RWPE2 (cell line): ENCODE measurements around the gene SLC35A5.

Source experiments
- ATAC-seq: fragments of 200-7000 bp; cut with Tn5 transposase; 3 replicates; pipeline ENCODE4 v1.9.1; 2021; ENCODE audit warnings: low read depth
- DNase-seq: peaks from one replicate; pipeline ENCODE4 v3.0.0-alpha.2; 2020; ENCODE audit warnings: low spot score
- H3K27ac ChIP-seq: fragments of 450-650 bp; 2 replicates; pipeline ENCODE4 v1.5.1; 2017; ENCODE audit warnings: mild to moderate bottlenecking; ENCODE audit not compliant: poor library complexity, severe bottlenecking
- H3K27me3 ChIP-seq: fragments of 250-450 bp; sonication (Bioruptor Pico); 2 replicates; pipeline ENCODE4 v1.5.1; 2021; ENCODE audit warnings: mild to moderate bottlenecking, moderate library complexity; ENCODE audit not compliant: insufficient read depth, poor library complexity, severe bottlenecking
- H3K36me3 ChIP-seq: fragments of 250-450 bp; sonication (Bioruptor Pico); 2 replicates; pipeline ENCODE4 v1.5.1; 2020; ENCODE audit warnings: low read depth, mild to moderate bottlenecking, moderate library complexity
- H3K4me1 ChIP-seq: fragments of 250-450 bp; sonication (Bioruptor Pico); 2 replicates; pipeline ENCODE4 v1.5.1; 2021; ENCODE audit warnings: mild to moderate bottlenecking, moderate library complexity; ENCODE audit not compliant: insufficient read depth, poor library complexity, severe bottlenecking
- H3K4me3 ChIP-seq: fragments of 250-450 bp; sonication (Bioruptor Pico); 2 replicates; pipeline ENCODE4 v1.5.1; 2021; ENCODE audit warnings: mild to moderate bottlenecking, moderate library complexity; ENCODE audit not compliant: severe bottlenecking
- H3K9me3 ChIP-seq: fragments of 250-450 bp; sonication (Bioruptor Pico); 2 replicates; pipeline ENCODE4 v1.5.1; 2021; ENCODE audit warnings: mild to moderate bottlenecking, moderate library complexity; ENCODE audit not compliant: severe bottlenecking
- CTCF ChIP-seq: fragments of 450-650 bp; IDR thresholded peaks from one replicate; pipeline ENCODE4 v1.5.1; 2017; ENCODE audit warnings: mild to moderate bottlenecking, moderate library complexity; ENCODE audit not compliant: poor library complexity, severe bottlenecking

SLC35A5 gene

GRCh38 chr3:112604536-112604935, 42.7 kb downstream of the SLC35A5 start:
- H3K36me3 ChIP-seq = no peaks in the 10 kb centered on the region
- no peak overlapping the region for H3K4me3 ChIP-seq
- no peaks in the 10 kb centered on the region for H3K9me3 ChIP-seq
- TF ChIP-seq CTCF = no peak
- H3K4me1 ChIP-seq = peaks cover 7% of the 10 kb centered on the region
- DNase-seq (no peak), ATAC-seq (no peak; the same call in 1 of the 3 replicates)
- no peaks in the 10 kb centered on the region for H3K27me3 ChIP-seq
- H3K27ac ChIP-seq = no peak overlapping the region

DNA sequence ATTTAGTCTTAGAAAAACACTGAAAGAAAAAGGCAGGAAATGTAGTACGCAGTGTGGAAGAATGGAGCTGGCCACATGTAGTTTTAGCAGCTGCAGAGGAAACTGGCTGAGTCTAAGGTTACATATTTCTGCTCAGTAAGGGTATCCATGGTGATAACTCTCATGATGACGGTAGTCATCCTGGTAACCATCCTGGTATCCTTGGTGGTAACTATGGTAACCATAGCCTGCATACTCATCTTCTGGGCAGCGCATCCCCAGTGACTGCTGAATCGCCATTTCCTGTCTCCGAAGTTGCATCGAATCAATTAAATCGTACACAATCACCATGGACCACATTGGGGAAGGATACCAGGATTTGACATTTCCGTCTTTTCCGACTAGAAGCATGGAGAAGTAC, 43.4 kb downstream of the SLC35A5 start:
- H3K27ac ChIP-seq = no peak overlapping the region
- no peak for DNase-seq
- H3K27me3 ChIP-seq = no peaks in the 10 kb centered on the region
- peaks cover 7% of the 10 kb centered on the region for H3K4me1 ChIP-seq
- TF ChIP-seq CTCF = no peak
- no peak overlapping the region for H3K4me3 ChIP-seq
- no peaks in the 10 kb centered on the region for H3K36me3 ChIP-seq
- no peak for ATAC-seq
- H3K9me3 ChIP-seq = no peaks in the 10 kb centered on the region

DNA sequence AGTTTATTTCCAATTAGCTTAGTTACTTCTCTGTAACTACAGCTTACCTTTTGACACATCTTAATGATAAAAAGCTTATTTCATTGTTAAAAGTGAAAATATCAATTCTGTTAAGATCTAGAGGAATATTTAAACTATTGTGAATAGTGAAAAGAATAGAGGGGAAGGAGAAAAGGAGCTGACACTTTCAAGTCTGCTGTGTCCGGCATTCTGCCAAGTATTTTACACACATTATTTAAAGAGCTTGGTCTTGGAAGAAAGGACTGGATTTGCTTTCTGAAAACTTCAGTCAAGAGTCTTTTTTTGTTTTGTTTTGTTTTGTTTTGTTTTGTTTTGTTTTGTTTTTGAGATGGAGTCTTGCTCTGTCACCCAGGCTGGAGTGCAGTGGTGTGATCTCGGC, 44.3 kb downstream of the SLC35A5 start:
- Histone ChIP-seq H3K9me3 (no peaks in the 10 kb centered on the region), H3K4me3 (no peak overlapping the region), H3K27me3 (no peaks in the 10 kb centered on the region), H3K4me1 (peaks cover 7% of the 10 kb centered on the region), H3K36me3 (no peaks in the 10 kb centered on the region), H3K27ac (no peak overlapping the region)
- ATAC-seq = no peak
- TF ChIP-seq CTCF = no peak
- no peak for DNase-seq

GRCh38 chr3:112607863-112608262, 46.0 kb downstream of the SLC35A5 start:
- H3K36me3 ChIP-seq = no peaks in the 10 kb centered on the region
- DNase-seq = no peak
- no peak overlapping the region for H3K4me3 ChIP-seq
- no peak for ATAC-seq
- no peaks in the 10 kb centered on the region for H3K27me3 ChIP-seq
- TF ChIP-seq CTCF = no peak
- H3K9me3 ChIP-seq = no peaks in the 10 kb centered on the region
- peaks cover 7% of the 10 kb centered on the region for H3K4me1 ChIP-seq
- no peak overlapping the region for H3K27ac ChIP-seq

DNA sequence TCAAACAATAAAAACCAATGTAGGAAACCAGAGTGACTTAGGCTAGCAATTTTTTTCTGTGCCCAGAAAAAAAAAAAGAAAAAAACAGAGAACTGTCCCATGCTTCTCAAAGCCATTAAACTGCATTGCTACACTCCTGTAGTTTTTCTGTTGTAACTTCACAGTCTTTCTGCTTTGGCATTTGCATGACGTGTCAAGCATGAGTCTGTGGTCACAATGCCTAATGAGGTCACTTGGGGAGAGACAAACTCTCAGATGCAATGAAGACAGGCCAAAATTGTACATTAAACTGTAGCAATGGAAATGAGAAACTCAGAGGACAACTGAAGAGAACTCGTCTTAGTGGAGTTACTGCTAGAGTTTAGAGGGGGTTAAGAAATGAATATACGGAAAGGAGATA, 48.3 kb downstream of the SLC35A5 start:
- H3K27me3 ChIP-seq = no peaks in the 10 kb centered on the region
- no peak overlapping the region for H3K4me3 ChIP-seq
- DNase-seq (no peak), ATAC-seq (no peak)
- H3K27ac ChIP-seq = no peak overlapping the region
- no peaks in the 10 kb centered on the region for H3K9me3 ChIP-seq
- H3K4me1 ChIP-seq = no peaks in the 10 kb centered on the region
- no peaks in the 10 kb centered on the region for H3K36me3 ChIP-seq
- no peak for TF ChIP-seq CTCF
